Heart right ventricle (tissue), 16 donors: Measurements from ENCODE around the gene ELAVL3. TPM values are rescaled to one million over a fixed set of nuclear protein-coding genes. Genes with fewer than 3 reads are reported as not detected.
"Not testable (repeated sequence)": the region's sequence is repeated elsewhere in the genome, so short reads cannot be mapped to it uniquely, and the experiment has no call there.

ENCODE experiments used
- ATAC-seq, 8 donors: fragments of 200-7000 bp; cut with Tn5 transposase; one replicate each; pipeline ENCODE4 v1.9.1; 2020; ENCODE audit warnings: mild to moderate bottlenecking in 8 of 8, moderate library complexity in 8 of 8, moderate number of reproducible peaks in 1 of 8
- DNase-seq, 2 donors: peaks; one replicate each; pipeline ENCODE4 v3.0.0-alpha.2; 2020
- H3K27ac ChIP-seq, 10 donors: fragments of 200-600 bp; sonication (generic) in 2 of 10; one replicate each; pipeline versions ENCODE4 v1.5.0 to v1.8.0; 2020 to 2022; ENCODE audit warnings: mild to moderate bottlenecking in 3 of 10
- H3K27me3 ChIP-seq, 7 donors: fragments of 200-600 bp; one replicate each; pipeline ENCODE4 v1.8.0; 2021 to 2022; ENCODE audit warnings: mild to moderate bottlenecking in 2 of 7
- H3K36me3 ChIP-seq, 9 donors: fragments of 200-600 bp; sonication (generic) in 1 of 9; one replicate each; pipeline versions ENCODE4 v1.5.0 to v1.8.0; 2020 to 2022; ENCODE audit warnings: mild to moderate bottlenecking in 2 of 9
- H3K4me1 ChIP-seq, 9 donors: fragments of 200-600 bp; sonication (generic) in 1 of 9; one replicate each; pipeline versions ENCODE4 v1.5.0 to v1.8.0; 2020 to 2022; ENCODE audit warnings: mild to moderate bottlenecking in 4 of 9
- H3K4me3 ChIP-seq, 10 donors: fragments of 200-600 bp; sonication (generic) in 2 of 10; one replicate each; pipeline versions ENCODE4 v1.5.0 to v1.8.0; 2020 to 2022; ENCODE audit warnings: mild to moderate bottlenecking in 7 of 10, moderate library complexity in 2 of 10
- H3K9me3 ChIP-seq, 11 donors: fragments of 200-600 bp in 10 of 11; sonication (generic) in 2 of 11; one replicate each; pipeline versions ENCODE4 v1.5.0 to v1.8.0; 2013 to 2022; ENCODE audit warnings: mild to moderate bottlenecking in 2 of 11, control low read depth in 1 of 11, moderate library complexity in 1 of 11
- WGBS, 2 donors: extraction: QIAGEN DNeasy Blood & Tissue Kit; methylation state at CpG; one replicate each; pipeline ENCODE4 v1.1.7; 2013; ENCODE audit warnings: inconsistent platforms in 1 of 2; 5-methylcytosine and 5-hydroxymethylcytosine counted together
- intact Hi-C, 10 donors: fragments of 100-400 bp; cut with DNase I; formaldehyde crosslinking; loops; one replicate each; pipeline versions ENCODE4 v1.11.1 to v1.14.2; 2022
- polyA plus RNA-seq, 2 donors: library from polyadenylated mRNA; stranded (reverse); fragments of 200-250 nt; gene quantifications; one replicate each; pipeline ENCODE4 v1.2.3, GENCODE V29; 2013
- total RNA-seq, 10 donors: library from RNA; stranded (reverse); fragmentation: NEBNext Ultra II Directional in 3 of 10; extraction: Animal tissue kit (Norgen Biotek cat#: 25700) in 3 of 10; gene quantifications; one replicate each; pipeline versions ENCODE4 v1.2.1 to v1.2.4, GENCODE V29; 2021 to 2023
- TF ChIP-seq, protein P1 (sequence below), 9 donors: fragments of 200-600 bp; sonication (generic) in 2 of 9; IDR thresholded peaks; one replicate each; pipeline versions ENCODE4 v1.5.0 to v1.8.0; 2021 to 2022; ENCODE audit warnings: antibody characterized with exemption in 9 of 9, mild to moderate bottlenecking in 5 of 9, moderate library complexity in 1 of 9
- donor health status: Arrhythmogenic right ventricular cardiomyopathy.
- donor health status: ischemic (EF 13 %, LVEDD 7.1; RV severe dilation, severe dysfunction).
- donor health status: healthy with polysubstance abuse.
- donor health status: DM: no; HTN: yes; CAD: no.
- donor health status: DM: no; HTN: no; CAD: no.
- donor health status: ischemic (EF 25% LVEDD 6.9; RV normal size, moderate dysfunction).
- donor health status: ischemic (EF 25% LVEDD 5.7; RV mildly dilated, moderate dysfunction).
- donor health status: healthy.
- donor health status: DM: yes; HTN: yes; CAD: no.
- donor health status: Ischemic cardiomyopathy.
- donor health status: ischemic (EF 35%, LVEDD 5.7; RV mildly dilated, moderate dysfunction).
- donor health status: nonischemic (EF 11% LVEDD 7.7; RV severe dilation, severe dysfunction).
- donor health status: DM: yes; HTN: yes; CAD: no.
- donor health status: PGD.
- donor health status: ischemic (EF 29% LVEDD 5.4; RV normal size, mild dysfunction).
- donor health status: nonischemic (EF 23%, LVEDD 6.1; RV moderate dilation, normal function).

ELAVL3 gene
- total and polyA plus RNA-seq, 12 donors = 0.07 to 0.44 (median 0.21) TPM; not detected in 3

DNA sequence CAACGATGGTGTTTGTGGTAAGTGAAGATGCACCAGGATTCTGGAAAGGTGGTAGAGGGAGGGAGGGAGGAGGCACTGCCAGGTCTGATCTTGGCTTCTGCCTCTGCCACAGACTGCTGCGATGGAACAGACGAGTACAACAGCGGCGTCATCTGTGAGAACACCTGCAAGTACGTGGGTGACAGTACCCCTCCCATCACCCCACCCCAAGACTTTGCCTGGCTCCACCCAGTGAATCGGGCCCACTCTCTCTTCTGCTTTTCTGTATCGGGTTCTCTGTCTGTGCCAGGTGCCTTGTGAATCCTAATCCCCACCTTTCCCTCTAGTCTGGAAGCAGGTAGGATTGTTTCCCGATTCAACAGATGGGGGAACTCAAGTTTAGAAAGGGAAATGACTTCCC, 42.9 kb downstream of the ELAVL3 start:
- ATAC-seq (no peak), DNase-seq (no peak)
- no peak overlapping the region for H3K4me3 ChIP-seq
- peaks cover 8 to 23% (median 20%) of the 10 kb centered on the region in 9 donors for H3K4me1 ChIP-seq
- no peak overlapping the region for H3K27ac ChIP-seq
- peaks cover 0 to 67% (median 48%) of the 10 kb centered on the region in 9 donors for H3K36me3 ChIP-seq
- TF ChIP-seq, protein P1, sequence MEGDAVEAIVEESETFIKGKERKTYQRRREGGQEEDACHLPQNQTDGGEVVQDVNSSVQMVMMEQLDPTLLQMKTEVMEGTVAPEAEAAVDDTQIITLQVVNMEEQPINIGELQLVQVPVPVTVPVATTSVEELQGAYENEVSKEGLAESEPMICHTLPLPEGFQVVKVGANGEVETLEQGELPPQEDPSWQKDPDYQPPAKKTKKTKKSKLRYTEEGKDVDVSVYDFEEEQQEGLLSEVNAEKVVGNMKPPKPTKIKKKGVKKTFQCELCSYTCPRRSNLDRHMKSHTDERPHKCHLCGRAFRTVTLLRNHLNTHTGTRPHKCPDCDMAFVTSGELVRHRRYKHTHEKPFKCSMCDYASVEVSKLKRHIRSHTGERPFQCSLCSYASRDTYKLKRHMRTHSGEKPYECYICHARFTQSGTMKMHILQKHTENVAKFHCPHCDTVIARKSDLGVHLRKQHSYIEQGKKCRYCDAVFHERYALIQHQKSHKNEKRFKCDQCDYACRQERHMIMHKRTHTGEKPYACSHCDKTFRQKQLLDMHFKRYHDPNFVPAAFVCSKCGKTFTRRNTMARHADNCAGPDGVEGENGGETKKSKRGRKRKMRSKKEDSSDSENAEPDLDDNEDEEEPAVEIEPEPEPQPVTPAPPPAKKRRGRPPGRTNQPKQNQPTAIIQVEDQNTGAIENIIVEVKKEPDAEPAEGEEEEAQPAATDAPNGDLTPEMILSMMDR (IDR thresholded peaks at IDR 0.05) = no peak
- H3K27me3 ChIP-seq = no peaks in the 10 kb centered on the region
- WGBS, 2 donors = 93 to 97% methylated on average over 9 of the region's 9 CpGs
- no peaks in the 10 kb centered on the region for H3K9me3 ChIP-seq
- intact Hi-C loops = loop anchor here in 7 of 10 donors (5.0 to 10.0 kb wide), 4 partner anchors 53 to 146 kb away; partner anchors contain the start of genes EPOR (in 6 of the 7) and TSPAN16 (in 1 of the 7)

DNA sequence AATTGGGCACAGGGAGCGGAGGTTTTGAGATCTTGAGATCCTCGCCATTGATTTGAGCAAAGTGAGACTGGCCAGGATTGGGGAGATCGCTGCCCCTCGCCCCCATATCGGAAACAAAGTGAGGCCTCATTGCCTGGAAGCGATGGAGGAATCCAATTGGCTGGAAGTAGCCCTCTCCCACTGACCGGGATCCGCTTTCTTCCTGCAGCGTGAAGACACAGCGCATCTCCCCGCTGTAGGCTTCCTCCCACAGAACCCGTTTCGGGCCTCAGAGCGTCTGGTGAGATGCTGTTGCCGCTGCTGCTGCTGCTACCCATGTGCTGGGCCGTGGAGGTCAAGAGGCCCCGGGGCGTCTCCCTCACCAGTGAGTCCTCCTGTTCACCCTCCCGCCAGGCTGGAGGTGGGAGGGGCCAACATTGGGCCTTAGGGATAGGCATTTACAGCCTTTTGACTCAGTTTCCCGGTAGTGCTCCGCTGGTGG, 45.0 kb downstream of the ELAVL3 start:
- Histone ChIP-seq H3K4me1 (peaks cover 8 to 23% (median 20%) of the 10 kb centered on the region in 9 donors), H3K27ac (peak overlapping the region in 9 of 10 donors; percentile 70 to 86 (median 78)), H3K4me3 (peak overlapping the region; percentile 50 to 87 (median 78)), H3K27me3 (no peaks in the 10 kb centered on the region), H3K9me3 (no peaks in the 10 kb centered on the region), H3K36me3 (peaks cover 0 to 47% (median 29%) of the 10 kb centered on the region in 9 donors)
- intact Hi-C loops = loop anchor here in 8 of 10 donors (1.0 to 10.0 kb wide), 6 partner anchors 46 to 144 kb away; partner anchors contain the start of genes EPOR (in 6 of the 8), SWSAP1 (in 1 of the 8) and TSPAN16 (in 1 of the 8)
- DNase-seq (no peak), ATAC-seq (no peak)
- 4% methylated on average over 21 of the region's 21 CpGs for WGBS, 2 donors
- TF ChIP-seq, protein P1 (IDR thresholded peaks at IDR 0.05) = no peak

DNA sequence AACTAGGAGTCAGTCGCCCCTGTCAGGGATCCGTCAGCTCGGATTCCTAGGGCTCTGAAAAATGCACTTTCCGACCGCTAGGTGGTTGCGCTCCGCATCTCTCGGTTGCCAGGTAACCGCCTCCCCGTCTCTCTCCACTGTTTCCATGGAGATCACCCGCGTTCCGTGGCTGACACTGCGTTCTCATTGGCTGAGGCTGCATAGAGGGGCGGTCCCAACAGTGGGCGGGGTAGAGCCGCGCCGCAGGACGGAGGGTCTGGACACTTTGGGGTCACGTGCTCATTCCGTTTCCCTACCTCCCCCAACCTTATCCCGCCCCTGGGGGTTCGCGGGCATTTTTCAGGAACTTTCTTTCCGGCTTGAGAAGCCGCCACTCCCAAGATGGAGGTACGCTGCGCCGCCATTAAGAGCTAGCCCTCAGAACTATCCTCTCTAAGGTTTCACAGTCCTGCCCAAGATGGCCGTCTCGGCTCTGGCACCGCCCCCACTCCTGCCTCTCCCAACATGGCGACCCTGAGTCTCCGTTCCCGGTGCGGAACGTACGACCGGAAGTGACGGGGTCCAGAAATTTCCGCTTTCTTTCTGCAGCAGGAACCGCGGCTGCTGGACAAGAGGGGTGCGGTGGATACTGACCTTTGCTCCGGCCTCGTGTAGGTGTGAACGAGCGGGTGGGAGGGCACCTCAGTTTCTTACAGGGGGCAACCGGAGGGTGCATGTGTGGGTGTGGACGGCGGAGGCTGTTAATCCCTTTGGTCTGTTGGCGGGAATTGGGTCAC, 45.6 kb downstream of the ELAVL3 start, which contains the start of the genes ODAD3 and PRKCSH:
TSS of gene ODAD3 (minus strand) at position 65 of the 776 bp plus-strand sequence. CDS start 105 bp downstream, outside the sequence.
TSS of gene PRKCSH (plus strand) at position 579 of the 776 bp plus-strand sequence. CDS start 483 bp downstream, outside the sequence.
- intact Hi-C loops = loop anchor here in 8 of 10 donors (1.0 to 10.0 kb wide), 6 partner anchors 47 to 143 kb away; partner anchors contain the start of genes EPOR (in 6 of the 8), SWSAP1 (in 1 of the 8) and TSPAN16 (in 1 of the 8)
- DNase-seq = peak; percentile 98 to 99
- TF ChIP-seq, protein P1 (IDR thresholded peaks at IDR 0.05) = peak; percentile 60 to 95 (median 89)

DNA sequence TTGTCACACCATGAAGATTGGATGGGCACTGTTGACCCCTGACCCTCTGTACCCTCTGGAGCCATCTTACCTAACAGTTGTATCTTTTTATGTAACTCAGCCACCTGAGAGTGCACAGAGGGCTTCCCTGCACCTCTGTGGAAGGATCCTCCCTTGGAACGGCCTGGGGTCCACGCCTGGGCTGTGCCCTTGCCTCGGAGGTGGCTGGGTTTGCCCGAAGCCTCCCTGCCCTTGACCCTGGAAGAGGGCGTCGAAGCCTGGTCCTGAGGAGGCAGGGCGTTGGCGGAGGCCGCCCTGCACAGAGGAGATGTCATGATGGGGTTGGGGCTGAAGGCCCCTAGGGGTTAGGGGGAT, 46.2 kb downstream of the ELAVL3 start:
- TF ChIP-seq, protein P1 (IDR thresholded peaks at IDR 0.05) = no peak
- Histone ChIP-seq H3K9me3 (no peaks in the 10 kb centered on the region), H3K27me3 (no peaks in the 10 kb centered on the region), H3K27ac (peak overlapping the region; percentile 44 to 86 (median 80)), H3K36me3 (peaks cover 0 to 35% (median 17%) of the 10 kb centered on the region in 9 donors), H3K4me1 (peaks cover 8 to 23% (median 20%) of the 10 kb centered on the region in 9 donors), H3K4me3 (peak overlapping the region; percentile 4 to 87 (median 78))
- 3 to 6% methylated on average over 9 of the region's 9 CpGs for WGBS, 2 donors
- DNase-seq (no peak), ATAC-seq (peak in 3 of 8 donors; percentile 4 to 9 (median 5))
- intact Hi-C loops = loop anchor here in 8 of 10 donors (1.0 to 10.0 kb wide), 6 partner anchors 48 to 142 kb away; partner anchors contain the start of genes EPOR (in 7 of the 8), SWSAP1 (in 1 of the 8) and TSPAN16 (in 1 of the 8)

More for the DNA sequence above, 45.6 kb downstream of the ELAVL3 start, which contains the start of the genes ODAD3 and PRKCSH:
- H3K4me1 ChIP-seq = peaks cover 8 to 23% (median 20%) of the 10 kb centered on the region in 9 donors
- peaks cover 0 to 40% (median 23%) of the 10 kb centered on the region in 9 donors for H3K36me3 ChIP-seq
- no peaks in the 10 kb centered on the region for H3K27me3 ChIP-seq
- H3K9me3 ChIP-seq = no peaks in the 10 kb centered on the region
- peak; percentile 98 to 99 (median 98) for ATAC-seq
- H3K4me3 ChIP-seq = peak within 1 kb of the TSS; percentile 50 to 87 (median 78)
- WGBS, 2 donors = 0% methylated on average over 53 of the region's 53 CpGs
- peak within 1 kb of the TSS; percentile 53 to 86 (median 80) for H3K27ac ChIP-seq

DNA sequence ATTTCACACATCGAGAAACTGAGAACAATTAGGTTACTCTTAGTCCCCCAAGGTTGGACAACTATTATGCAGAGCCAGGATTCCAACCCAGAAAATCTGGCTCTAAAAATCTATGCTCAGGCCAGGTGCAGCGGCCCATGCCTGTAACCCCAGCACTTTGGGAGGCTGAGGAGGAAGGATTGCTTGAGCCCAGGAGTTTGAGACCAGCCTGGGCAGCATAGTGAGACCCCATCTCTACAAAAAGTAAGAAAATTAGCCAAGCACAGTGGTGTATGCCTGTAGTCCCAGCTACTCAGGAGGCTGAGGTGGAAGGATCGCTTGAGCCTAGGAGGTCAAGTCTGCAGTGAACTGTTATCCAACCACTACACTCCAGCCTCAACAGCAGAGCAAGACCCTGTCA, 47.3 kb downstream of the ELAVL3 start:
- intact Hi-C loops = loop anchor here in 3 of 10 donors (5.0 to 10.0 kb wide), 3 partner anchors 49 to 139 kb away; partner anchors contain the start of genes EPOR (in 2 of the 3) and TSPAN16 (in 1 of the 3)
- H3K27ac ChIP-seq, DNase-seq, H3K9me3 ChIP-seq, H3K4me3 ChIP-seq, ATAC-seq, H3K27me3 ChIP-seq: not testable (repeated sequence)
- WGBS, 2 donors = 97 to 100% methylated on average over 3 of the region's 3 CpGs
- peaks cover 8 to 23% (median 20%) of the 10 kb centered on the region in 9 donors for H3K4me1 ChIP-seq
- peaks cover 0 to 23% (median 10%) of the 10 kb centered on the region in 9 donors for H3K36me3 ChIP-seq
